Activated CD4-positive, alpha-beta T cell treated with anti-CD3 and anti-CD28 coated beads, Interleukin-2, amount 50 U/mL, for 48 hours (primary cell): ENCODE measurements around the gene HCN1.

ENCODE experiments used
- DNase-seq, 2 experiments: peaks; one replicate each; pipeline ENCODE4 v3.0.0-alpha.2; 2020

HCN1 gene

GRCh38 chr5:45279109-45279508 lies 417.1 kb downstream of the HCN1 start:
- DNase-seq: no peak

DNA sequence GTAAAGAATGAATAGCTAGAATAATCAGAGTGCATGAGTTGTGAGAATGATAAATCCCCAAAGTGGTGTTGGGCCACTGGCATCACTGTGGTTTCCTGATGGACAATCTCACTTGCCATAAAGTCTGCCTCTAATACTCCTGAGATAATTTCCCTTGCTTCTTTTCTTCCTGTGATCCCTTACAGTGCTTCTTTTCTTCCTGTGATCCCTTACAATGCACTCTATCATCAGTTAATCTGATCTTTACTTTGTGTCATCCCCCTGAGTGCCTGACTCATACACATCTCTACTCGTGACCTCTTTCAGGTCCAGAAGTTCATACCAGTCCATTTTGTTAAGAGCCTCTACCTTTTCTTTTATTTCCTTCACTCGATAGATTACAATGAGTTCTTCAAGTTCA lies 418.3 kb downstream of the HCN1 start:
- no peak for DNase-seq

DNA sequence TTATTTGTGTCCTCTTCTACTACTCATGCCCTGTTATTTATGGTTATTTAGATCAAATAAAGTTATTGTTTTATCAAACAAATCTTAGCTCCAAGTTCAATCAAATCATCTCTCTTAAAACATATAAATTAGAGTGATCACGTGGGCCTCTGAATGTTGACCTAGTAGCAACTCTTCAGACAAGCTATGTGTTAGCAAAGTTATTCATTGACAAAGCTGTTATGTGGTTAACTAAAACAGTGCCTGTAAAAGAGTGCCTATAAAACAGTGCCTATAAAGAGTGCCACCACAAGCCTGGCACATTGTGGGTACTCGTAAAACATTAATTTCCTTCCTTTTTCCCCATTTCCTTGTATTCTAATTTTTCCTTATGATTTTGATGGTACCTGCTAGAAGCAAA lies 421.9 kb downstream of the HCN1 start:
- no peak for DNase-seq

DNA sequence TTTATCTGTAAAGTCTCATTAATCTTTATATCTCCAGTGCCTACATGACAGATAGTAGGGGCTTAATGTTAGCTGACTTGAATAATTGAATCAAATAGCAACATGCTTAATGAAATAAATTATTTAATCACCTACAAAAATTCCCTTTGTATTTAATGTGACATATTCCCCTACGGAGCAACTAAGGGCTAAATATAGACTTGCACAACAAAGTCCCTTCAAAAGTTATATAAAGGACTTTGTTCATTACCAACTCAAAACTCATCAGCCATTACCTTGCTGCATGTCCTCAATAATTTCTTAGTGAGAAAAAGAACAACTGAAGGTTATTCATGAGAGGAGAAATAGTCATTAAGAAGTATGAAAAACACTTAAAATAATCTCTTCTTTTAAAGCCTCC lies 424.6 kb downstream of the HCN1 start:
- DNase-seq: no peak

- DNase-seq: no peak
Observed at GRCh38 chr5:45264447-45264846, 431.7 kb downstream of the HCN1 start.

DNA sequence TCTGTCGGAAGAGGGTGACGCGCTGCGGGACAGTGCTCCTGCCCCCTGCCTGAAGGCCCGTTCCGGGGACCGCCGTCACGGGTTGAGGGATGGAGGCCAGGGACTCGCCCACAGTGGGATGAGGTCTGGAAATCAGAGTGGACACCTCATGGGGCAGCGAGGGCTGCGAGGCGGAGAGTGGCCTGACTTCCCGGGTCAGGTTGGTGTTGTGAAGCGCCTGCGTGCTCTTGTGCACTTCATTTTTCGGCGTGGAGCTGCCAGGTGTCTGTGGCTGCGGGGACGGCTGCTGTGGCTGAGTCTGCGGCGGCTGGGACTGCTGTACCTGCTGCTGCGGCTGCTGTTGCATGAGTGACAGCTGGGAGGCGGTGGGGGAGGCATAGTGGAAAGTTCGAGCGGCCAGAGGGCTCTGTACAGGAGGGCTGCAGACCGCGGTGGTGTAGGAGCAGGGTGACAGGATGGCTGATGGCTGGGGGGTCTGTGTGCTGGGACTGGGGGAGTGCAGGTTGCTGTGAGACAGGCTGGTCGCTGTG lies 434.1 kb downstream of the HCN1 start:
- DNase-seq: no peak

DNA sequence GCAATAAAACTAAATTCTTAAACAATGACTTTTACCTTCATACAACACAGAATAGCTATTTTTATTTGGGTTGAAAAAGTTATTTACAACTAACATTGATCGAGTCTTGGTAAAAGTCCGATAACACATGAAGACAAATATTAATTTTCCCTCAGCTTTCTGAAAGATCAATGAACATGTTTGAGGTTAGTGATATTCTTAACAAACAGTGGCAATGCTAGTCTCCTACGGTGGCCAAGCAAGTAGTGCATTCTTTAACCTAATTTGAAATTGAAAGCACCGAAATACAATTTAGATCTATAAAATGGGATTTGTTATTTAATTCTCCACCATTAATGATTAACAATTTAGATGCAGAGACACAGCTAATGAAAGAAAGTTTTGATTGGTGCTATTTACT lies 435.1 kb downstream of the HCN1 start:
- no peak for DNase-seq

DNA sequence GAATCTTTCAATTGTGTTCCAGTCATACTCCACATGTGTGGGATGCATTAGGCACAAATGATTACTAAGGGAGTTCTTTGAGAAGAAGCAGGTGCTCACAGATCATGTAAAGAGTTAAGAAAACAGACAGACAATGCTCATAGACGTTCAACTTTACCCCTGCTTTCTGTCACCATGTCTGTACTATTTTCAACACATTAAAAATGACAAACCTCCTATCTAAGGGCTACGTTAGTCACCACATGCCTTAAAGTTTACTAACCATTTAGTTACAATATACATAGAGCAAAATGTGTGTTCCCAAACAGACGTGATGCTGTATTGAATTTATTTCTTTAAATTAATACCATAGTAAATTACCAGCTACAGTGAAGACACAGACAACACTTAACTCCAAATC lies 435.9 kb downstream of the HCN1 start:
- DNase-seq: no peak

- DNase-seq: no peak
Observed at GRCh38 chr5:45252978-45253377, 443.2 kb downstream of the HCN1 start.

- no peak for DNase-seq
Observed at GRCh38 chr5:45252541-45252940, 443.6 kb downstream of the HCN1 start.

GRCh38 chr5:45225571-45226031 lies 470.6 kb downstream of the HCN1 start:
- no peak for DNase-seq

GRCh38 chr5:45205403-45205961 lies 490.7 kb downstream of the HCN1 start:
- no peak for DNase-seq
